GM23248 (cell line): ENCODE results near the gene MUCL3. TPM values are rescaled to one million over a fixed set of nuclear protein-coding genes. Genes with fewer than 3 reads are reported as not detected.

Source experiments
- DNase-seq: peaks from one replicate; pipeline ENCODE4 v3.0.0-alpha.2; 2015
- H2AFZ ChIP-seq: fragments of 200-600 bp; sonication (generic); 2 replicates; pipeline ENCODE4 v1.6.1; 2016; ENCODE audit warnings: antibody characterized with exemption
- H3F3A ChIP-seq: fragments of 200-600 bp; sonication (generic); 2 replicates; pipeline ENCODE4 v1.6.1; 2016; ENCODE audit warnings: mild to moderate bottlenecking, antibody characterized with exemption, mixed run types; ENCODE audit not compliant: insufficient read depth
- H3K27ac ChIP-seq: fragments of 200-600 bp; sonication (generic); 2 replicates; pipeline ENCODE4 v1.5.1; 2016; ENCODE audit warnings: mild to moderate bottlenecking
- H3K27me3 ChIP-seq: fragments of 200-600 bp; sonication (generic); replicated peaks from 2 replicates; pipeline ENCODE4 v1.6.1; 2016; ENCODE audit warnings: mild to moderate bottlenecking; ENCODE audit not compliant: insufficient read depth
- H3K36me3 ChIP-seq: fragments of 200-600 bp; sonication (generic); 2 replicates; pipeline ENCODE4 v1.6.1; 2016; ENCODE audit warnings: low read depth, mild to moderate bottlenecking
- H3K4me1 ChIP-seq: fragments of 200-600 bp; sonication (generic); 2 replicates; pipeline ENCODE4 v1.6.1; 2016; ENCODE audit warnings: mild to moderate bottlenecking; ENCODE audit not compliant: insufficient read depth
- H3K4me2 ChIP-seq: fragments of 200-600 bp; sonication (generic); one replicate; pipeline ENCODE4 v1.6.1; 2016; ENCODE audit warnings: mild to moderate bottlenecking; ENCODE audit not compliant: unreplicated experiment
- H3K4me3 ChIP-seq: fragments of 200-600 bp; sonication (generic); 2 replicates; pipeline ENCODE4 v1.5.1; 2016; ENCODE audit warnings: mild to moderate bottlenecking
- H3K79me2 ChIP-seq: fragments of 200-600 bp; sonication (generic); 2 replicates; pipeline ENCODE4 v1.6.1; 2016; ENCODE audit warnings: mild to moderate bottlenecking; ENCODE audit not compliant: insufficient read depth
- H3K9ac ChIP-seq: fragments of 200-600 bp; sonication (generic); 2 replicates; pipeline ENCODE4 v1.6.1; 2016; ENCODE audit warnings: mild to moderate bottlenecking
- H3K9me2 ChIP-seq: fragments of 200-600 bp; sonication (generic); 2 replicates; pipeline ENCODE4 v1.6.1; 2016; ENCODE audit warnings: mixed run types, mild to moderate bottlenecking, moderate library complexity; ENCODE audit not compliant: insufficient read depth
- H3K9me3 ChIP-seq: fragments of 200-600 bp; sonication (generic); one replicate; pipeline ENCODE4 v1.6.1; 2017; ENCODE audit warnings: low read depth
- H4K20me1 ChIP-seq: fragments of 200-600 bp; sonication (generic); 2 replicates; pipeline ENCODE4 v1.6.0; 2016; ENCODE audit not compliant: insufficient read depth
- EZH2 ChIP-seq: fragments of 200-600 bp; sonication (generic); IDR thresholded peaks from 2 replicates; pipeline ENCODE4 v1.6.1; 2018; ENCODE audit warnings: antibody characterized with exemption, mild to moderate bottlenecking; ENCODE audit not compliant: insufficient read depth, poor library complexity, severe bottlenecking
- EZH2phosphoT487 ChIP-seq: fragments of 200-600 bp; sonication (generic); IDR thresholded peaks from 2 replicates; pipeline ENCODE4 v1.6.1; 2018; ENCODE audit warnings: antibody characterized with exemption, moderate library complexity, mild to moderate bottlenecking, low read depth; ENCODE audit not compliant: insufficient read depth
- WGBS, 2 experiments: methylation state at CpG; one replicate each; pipeline ENCODE4 v1.1.6; 2015 to 2017; ENCODE audit warnings: low lambda C conversion rate in 2 of 2, low coverage in 1 of 2; ENCODE audit errors: missing lambda C conversion rate in 2 of 2; 5-methylcytosine and 5-hydroxymethylcytosine counted together
- in situ Hi-C: fragments of 300-500 bp; cut with MboI; formaldehyde crosslinking; loops from 2 replicates; pipeline ENCODE4 v1.15.0; 2020
- polyA plus RNA-seq: library from polyadenylated mRNA; unstranded; fragments of >200 nt; fragmentation: Nextera tagmentation; extraction: Ambion mirVana; gene quantifications from 2 replicates; pipeline ENCODE4 v1.2.1, GENCODE V29; 2016
- total RNA-seq: library from RNA; depleted of rRNA; stranded (reverse); fragments of >200 nt; shearing (Covaris generic); gene quantifications from 2 replicates; pipeline ENCODE4 v1.2.3, GENCODE V29; 2014

MUCL3 gene
- total and polyA plus RNA-seq, 2 experiments from 2014 or later: not detected

DNA sequence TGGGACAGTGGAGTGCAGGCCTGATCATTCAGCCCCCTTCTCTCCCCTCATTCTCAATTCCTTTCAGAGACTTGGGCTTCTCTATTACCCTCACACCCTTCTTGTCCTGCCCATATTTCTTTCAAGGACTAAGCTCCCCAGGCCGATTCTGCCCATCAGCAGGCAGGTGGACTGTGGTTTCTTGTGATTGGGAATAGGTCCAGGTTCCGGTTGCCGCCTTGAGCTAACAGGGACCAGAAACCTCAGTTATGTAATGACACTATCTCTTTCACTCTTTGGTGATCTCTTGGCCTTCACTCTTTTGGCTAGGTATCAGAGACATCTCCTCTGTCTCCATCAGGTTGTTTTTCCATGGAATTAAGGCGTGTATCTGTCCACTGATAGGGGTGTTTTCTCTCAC, 6.5 kb downstream of the MUCL3 start:
- Histone ChIP-seq H2AFZ (no peak overlapping the region), H3K4me1 (no peaks in the 10 kb centered on the region; the same call in 1 of the 2 replicates), H3K27ac (no peak overlapping the region), H3K27me3 (peaks cover 37% of the 10 kb centered on the region), H3K79me2 (no peaks in the 10 kb centered on the region), H3K9me3 (no peaks in the 10 kb centered on the region), H3K9ac (no peak overlapping the region), H3K4me3 (no peak overlapping the region), H3F3A (no peaks in the 10 kb centered on the region), H3K4me2 (no peak overlapping the region), H3K36me3 (no peaks in the 10 kb centered on the region), H3K9me2 (no peaks in the 10 kb centered on the region), H4K20me1 (no peaks in the 10 kb centered on the region)
- in situ Hi-C loops: no loop called here
- WGBS, 2 experiments: 55 to 63% methylated on average over 4 of the region's 4 CpGs
- DNase-seq: no peak
- TF ChIP-seq EZH2phosphoT487: no peak
- no peak for TF ChIP-seq EZH2

DNA sequence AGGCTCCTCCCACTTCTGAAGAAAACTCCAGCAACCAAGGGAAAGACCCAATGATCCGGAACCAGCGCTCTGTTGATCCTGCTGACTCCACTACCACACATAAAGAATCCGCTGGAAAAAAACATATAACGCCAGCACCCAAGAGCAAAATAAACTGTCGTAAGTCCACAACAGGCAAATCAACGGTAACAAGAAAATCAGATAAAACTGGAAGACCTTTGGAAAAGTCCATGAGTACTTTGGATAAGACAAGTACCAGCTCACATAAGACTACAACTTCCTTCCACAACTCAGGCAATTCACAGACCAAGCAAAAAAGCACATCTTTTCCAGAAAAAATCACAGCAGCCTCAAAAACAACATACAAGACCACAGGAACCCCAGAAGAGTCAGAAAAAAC, 8.0 kb downstream of the MUCL3 start:
- Histone ChIP-seq H4K20me1 (no peaks in the 10 kb centered on the region), H3K36me3 (no peaks in the 10 kb centered on the region), H3K9me2 (no peaks in the 10 kb centered on the region), H3K4me1 (no peaks in the 10 kb centered on the region), H2AFZ (no peak overlapping the region), H3K4me2 (no peak overlapping the region), H3K9ac (no peak overlapping the region), H3K4me3 (no peak overlapping the region), H3K27ac (no peak overlapping the region), H3K9me3 (no peaks in the 10 kb centered on the region), H3F3A (no peaks in the 10 kb centered on the region), H3K27me3 (peaks cover 42% of the 10 kb centered on the region), H3K79me2 (no peaks in the 10 kb centered on the region)
- DNase-seq: no peak
- in situ Hi-C loops: no loop called here
- WGBS, 2 experiments: 80 to 82% methylated on average over 6 of the region's 6 CpGs
- no peak for TF ChIP-seq EZH2phosphoT487
- no peak for TF ChIP-seq EZH2

- Histone ChIP-seq H4K20me1 (no peaks in the 10 kb centered on the region), H3K4me1 (0 out of 2 replicates have a peak, but pooled peaks cover 4% of the 10 kb centered on the region), H3K27me3 (peaks cover 40% of the 10 kb centered on the region), H3K36me3 (no peaks in the 10 kb centered on the region), H3K27ac (no peak overlapping the region), H3F3A (no peaks in the 10 kb centered on the region), H3K4me2 (no peak overlapping the region), H3K9me3 (no peaks in the 10 kb centered on the region), H3K9ac (no peak overlapping the region), H2AFZ (no peak overlapping the region), H3K79me2 (no peaks in the 10 kb centered on the region), H3K4me3 (no peak overlapping the region), H3K9me2 (no peaks in the 10 kb centered on the region)
- in situ Hi-C loops: no loop called here
- 53 to 59% methylated on average over 5 of the region's 5 CpGs for WGBS, 2 experiments
- TF ChIP-seq EZH2phosphoT487 (no peak), EZH2 (no peak)
- DNase-seq: no peak
Observed at GRCh38 chr6:30951907-30952469, 11.2 kb downstream of the MUCL3 start.

GRCh38 chr6:30954631-30955366, 14.0 kb downstream of the MUCL3 start:
- Histone ChIP-seq H3K27me3 (peaks cover 38% of the 10 kb centered on the region), H3K9me2 (no peaks in the 10 kb centered on the region), H3K36me3 (no peaks in the 10 kb centered on the region), H3K4me1 (0 out of 2 replicates have a peak, but pooled peaks cover 4% of the 10 kb centered on the region), H3K9me3 (no peaks in the 10 kb centered on the region), H3K4me2 (peak overlapping the region; percentile 70), H2AFZ (peak overlapping the region; percentile 82), H3F3A (no peaks in the 10 kb centered on the region), H3K4me3 (peak overlapping the region; percentile 64), H4K20me1 (no peaks in the 10 kb centered on the region), H3K79me2 (no peaks in the 10 kb centered on the region), H3K27ac (no peak overlapping the region), H3K9ac (peak overlapping the region; percentile 42; the same call in 1 of the 2 replicates)
- in situ Hi-C loops: no loop called here
- TF ChIP-seq EZH2phosphoT487: no peak
- no peak for TF ChIP-seq EZH2
- 56 to 60% methylated on average over 9 of the region's 9 CpGs for WGBS, 2 experiments
- DNase-seq: peak; percentile 35
